Fibroblast of mammary gland (primary cell): ENCODE measurements around the gene PLEKHG2.

Experiments
- DNase-seq: peaks from one replicate; pipeline ENCODE4 v3.0.0-alpha.2; 2010; ENCODE audit warnings: low read depth
- H3K4me3 ChIP-seq: 2 replicates; pipeline ENCODE4 v1.5.1; 2011; ENCODE audit warnings: low read depth, mild to moderate bottlenecking, low read length, moderate library complexity; ENCODE audit not compliant: control insufficient read depth
- TF ChIP-seq, protein P1 (sequence below): conservative IDR thresholded peaks from 2 replicates; pipeline ENCODE4 v1.5.1; 2011; ENCODE audit warnings: low read depth, low read length, inconsistent platforms; ENCODE audit not compliant: control insufficient read depth, insufficient read depth

The PLEKHG2 gene

DNA sequence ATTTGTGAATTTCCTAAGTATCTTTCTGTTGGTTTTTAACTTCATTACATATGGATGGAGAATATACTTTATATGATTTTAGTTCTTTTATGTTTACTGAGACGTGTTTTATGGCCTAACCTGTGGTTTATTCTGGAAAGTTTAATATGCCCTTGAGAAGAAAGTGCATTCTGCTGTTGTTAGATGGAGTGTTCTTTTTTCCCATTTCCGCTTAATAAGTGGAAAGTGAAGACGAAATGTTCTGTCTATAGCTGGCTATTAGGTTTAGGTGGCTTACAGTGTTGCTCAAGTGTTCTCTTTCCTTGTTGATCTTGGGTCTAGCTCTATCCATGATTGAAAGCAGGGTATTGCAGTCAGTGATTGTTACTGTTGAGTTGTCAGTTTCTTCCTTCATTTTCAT, 50.9 kb downstream of the PLEKHG2 start:
- no peak for DNase-seq
- H3K4me3 ChIP-seq = no peak overlapping the region
- TF ChIP-seq, protein P1, sequence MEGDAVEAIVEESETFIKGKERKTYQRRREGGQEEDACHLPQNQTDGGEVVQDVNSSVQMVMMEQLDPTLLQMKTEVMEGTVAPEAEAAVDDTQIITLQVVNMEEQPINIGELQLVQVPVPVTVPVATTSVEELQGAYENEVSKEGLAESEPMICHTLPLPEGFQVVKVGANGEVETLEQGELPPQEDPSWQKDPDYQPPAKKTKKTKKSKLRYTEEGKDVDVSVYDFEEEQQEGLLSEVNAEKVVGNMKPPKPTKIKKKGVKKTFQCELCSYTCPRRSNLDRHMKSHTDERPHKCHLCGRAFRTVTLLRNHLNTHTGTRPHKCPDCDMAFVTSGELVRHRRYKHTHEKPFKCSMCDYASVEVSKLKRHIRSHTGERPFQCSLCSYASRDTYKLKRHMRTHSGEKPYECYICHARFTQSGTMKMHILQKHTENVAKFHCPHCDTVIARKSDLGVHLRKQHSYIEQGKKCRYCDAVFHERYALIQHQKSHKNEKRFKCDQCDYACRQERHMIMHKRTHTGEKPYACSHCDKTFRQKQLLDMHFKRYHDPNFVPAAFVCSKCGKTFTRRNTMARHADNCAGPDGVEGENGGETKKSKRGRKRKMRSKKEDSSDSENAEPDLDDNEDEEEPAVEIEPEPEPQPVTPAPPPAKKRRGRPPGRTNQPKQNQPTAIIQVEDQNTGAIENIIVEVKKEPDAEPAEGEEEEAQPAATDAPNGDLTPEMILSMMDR = no peak

DNA sequence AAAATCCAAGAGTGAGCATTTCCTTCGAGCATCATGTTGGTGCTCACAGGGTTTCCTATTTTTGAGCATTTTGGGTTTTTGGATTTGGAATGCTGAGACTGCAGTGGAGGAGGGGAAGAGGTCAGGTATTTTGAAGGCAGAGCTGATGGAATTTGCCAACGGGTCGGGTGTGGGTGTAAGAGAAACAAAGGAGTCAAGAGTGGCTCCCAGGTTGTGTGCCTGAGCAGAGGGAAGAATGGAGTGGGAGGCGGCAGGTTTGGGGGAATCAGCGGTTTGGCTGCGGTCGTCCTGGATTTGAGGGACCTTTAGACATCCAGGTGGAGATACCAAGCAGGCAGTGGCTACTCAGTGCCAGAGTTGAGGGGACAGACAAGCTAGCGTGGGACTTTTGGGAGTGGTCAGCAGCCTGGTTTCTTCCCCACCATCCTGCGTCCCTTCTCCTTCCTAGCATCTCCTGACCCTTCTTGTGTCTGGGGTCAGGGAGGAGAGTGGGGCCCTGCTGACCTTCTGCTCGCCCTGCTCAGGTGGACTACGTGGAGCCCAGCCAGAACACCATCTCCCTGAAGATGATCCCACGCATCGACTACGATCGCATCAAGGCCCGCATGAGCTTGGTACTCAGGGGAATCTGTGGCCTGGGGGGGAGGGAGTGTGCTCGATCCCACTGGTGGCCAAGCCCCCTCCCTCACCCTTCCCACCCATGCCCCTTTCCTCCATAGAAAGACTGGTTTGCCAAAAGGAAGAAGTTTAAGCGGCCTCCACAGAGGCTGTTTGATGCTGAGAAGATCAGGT, 53.7 kb downstream of the PLEKHG2 start:
- TF ChIP-seq, protein P1 = no peak
- no peak for DNase-seq
- no peak overlapping the region for H3K4me3 ChIP-seq

DNA sequence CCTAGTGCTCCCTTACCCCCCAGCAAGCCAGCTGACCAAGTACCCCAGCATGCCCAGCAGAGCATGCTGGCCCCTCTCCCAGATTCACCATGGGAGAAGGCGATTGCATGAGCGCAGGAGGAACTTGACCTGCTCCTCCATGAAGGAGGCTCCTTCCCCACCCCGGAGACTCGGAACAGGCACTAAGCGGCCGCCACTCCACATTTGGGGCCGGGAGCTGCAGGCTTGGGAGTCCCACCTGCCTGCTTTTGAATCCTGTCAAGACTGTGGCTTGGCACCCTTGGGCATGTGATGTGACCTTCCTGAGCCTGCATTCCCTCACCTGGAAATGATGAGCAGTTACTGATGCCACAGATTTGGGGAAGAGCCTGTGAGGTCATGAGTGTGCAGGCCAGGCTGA, 55.5 kb downstream of the PLEKHG2 start:
- no peak overlapping the region for H3K4me3 ChIP-seq
- TF ChIP-seq, protein P1 = no peak
- no peak for DNase-seq

DNA sequence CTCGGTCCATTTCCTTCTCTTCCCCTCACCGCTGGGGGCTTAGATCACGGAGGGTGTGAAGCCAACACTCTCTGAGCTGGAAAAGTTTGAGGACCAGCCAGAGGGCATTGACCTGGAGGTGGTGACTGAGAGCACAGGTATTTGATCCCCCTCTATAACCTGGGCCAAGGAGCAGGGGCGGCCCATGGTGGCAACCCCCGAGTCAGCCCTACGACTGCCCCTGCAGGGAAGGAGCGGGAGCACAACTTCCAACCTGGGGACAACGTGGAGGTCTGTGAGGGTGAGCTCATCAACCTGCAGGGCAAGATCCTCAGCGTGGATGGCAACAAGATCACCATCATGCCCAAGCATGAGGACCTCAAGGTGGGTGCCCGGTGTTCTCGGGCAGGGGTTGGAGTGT, 56.6 kb downstream of the PLEKHG2 start:
- no peak for DNase-seq
- TF ChIP-seq, protein P1 = no peak
- H3K4me3 ChIP-seq = no peak overlapping the region

DNA sequence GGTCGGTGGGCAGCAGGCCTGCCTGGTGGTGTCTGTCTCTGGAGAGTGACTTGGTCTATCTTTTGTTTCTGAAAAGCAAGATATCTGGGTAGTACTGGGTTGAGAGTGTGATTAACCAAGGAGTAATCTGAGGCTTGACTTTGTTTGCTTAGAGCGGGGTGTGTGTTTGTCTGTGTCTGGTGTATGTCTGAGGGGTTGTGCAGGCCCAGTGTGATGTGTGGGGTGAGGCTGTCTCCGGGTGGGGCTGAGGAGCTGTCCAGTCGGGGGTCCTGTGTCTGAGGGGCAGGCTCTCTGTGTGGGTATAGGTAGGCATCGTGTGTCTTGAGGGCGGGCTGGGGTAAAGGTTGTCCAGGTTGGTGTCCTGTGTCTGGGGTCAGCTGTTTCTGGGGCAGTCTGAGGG, 57.1 kb downstream of the PLEKHG2 start:
- no peak overlapping the region for H3K4me3 ChIP-seq
- TF ChIP-seq, protein P1 = no peak
- no peak for DNase-seq

DNA sequence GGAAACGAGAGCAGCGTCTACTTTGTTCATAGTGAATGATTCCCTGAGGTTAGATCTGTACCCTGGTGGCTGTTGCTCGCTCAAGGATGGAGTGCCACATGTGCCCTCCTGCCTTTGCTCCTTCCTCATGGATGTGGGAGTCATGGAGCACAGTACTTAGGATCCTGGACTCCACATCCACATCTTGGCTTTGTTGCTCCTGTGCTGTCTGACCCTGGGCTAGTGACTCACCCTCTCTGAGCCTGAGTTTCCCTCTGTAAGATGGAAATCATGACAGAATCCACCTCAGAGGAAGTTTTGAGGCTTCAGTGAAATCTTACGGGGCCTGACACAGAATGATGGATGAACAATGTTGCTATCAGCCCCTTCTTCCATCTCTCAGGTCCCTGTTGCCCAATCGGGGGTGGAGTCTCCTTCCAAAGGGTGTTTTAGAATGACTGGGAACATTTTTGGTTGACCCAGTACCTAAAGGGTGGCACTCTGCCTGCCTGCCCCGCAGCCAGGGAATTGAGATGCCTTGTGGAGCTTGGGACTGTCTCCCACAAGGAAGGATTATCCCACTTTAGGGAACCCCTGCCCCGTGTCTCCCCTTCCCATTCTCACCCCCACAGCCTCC, 58.4 kb downstream of the PLEKHG2 start:
- peak; percentile 38 for DNase-seq
- H3K4me3 ChIP-seq = no peak overlapping the region
- TF ChIP-seq, protein P1 = no peak
